IMR-90 (cell line): Measurements from ENCODE around the gene ARHGEF12. TPM values are rescaled to one million over a fixed set of nuclear protein-coding genes. Genes with fewer than 3 reads are reported as not detected.

Source experiments
- ATAC-seq: fragments of 200-7000 bp; cut with Tn5 transposase; 2 replicates; pipeline ENCODE4 v1.9.1; 2020; ENCODE audit warnings: low read depth, mild to moderate bottlenecking, moderate library complexity
- BruUV-seq: library from RNA; stranded (reverse); fragments of 400-500 nt; replicated peaks from 2 replicates; lab custom pipeline; 2021; lab: Mats Ljungman, UMichigan
- CTCF ChIA-PET: fragments of 300-600 bp; formaldehyde crosslinking; extraction: SDS; loops from one replicate; lab custom pipeline; 2021; ENCODE audit warnings: antibody characterized with exemption; lab: Yijun Ruan, JAX
- POLR2A ChIA-PET: fragments of 300-600 bp; sonication (Branson Sonifier 250); formaldehyde crosslinking; loops from one replicate; lab custom pipeline; 2022; ENCODE audit warnings: antibody characterized with exemption; ENCODE audit not compliant: unreplicated experiment; lab: Charles Lee
- DNase-seq: peaks from one replicate; pipeline ENCODE4 v3.0.0; 2013
- H2AFZ ChIP-seq: replicated peaks from 2 replicates; pipeline ENCODE3; 2013; ENCODE audit warnings: low read length, mild to moderate bottlenecking; ENCODE audit not compliant: poor library complexity
- H2AK5ac ChIP-seq: 2 replicates; pipeline ENCODE4 v1.6.1; 2013; ENCODE audit warnings: low read depth, low read length, inconsistent platforms
- H2AK9ac ChIP-seq: replicated peaks from 2 replicates; pipeline ENCODE3; 2013; ENCODE audit warnings: mild to moderate bottlenecking, low read depth, low read length, moderate library complexity; ENCODE audit not compliant: poor library complexity
- H2BK120ac ChIP-seq: 2 replicates; pipeline ENCODE4 v1.6.1; 2013; ENCODE audit warnings: low read depth, low read length, inconsistent platforms
- H2BK15ac ChIP-seq: 3 replicates; pipeline ENCODE4 v1.6.1; 2013; ENCODE audit warnings: low read depth, low read length, inconsistent platforms
- H2BK20ac ChIP-seq: 2 replicates; pipeline ENCODE4 v1.6.1; 2013; ENCODE audit warnings: low read depth, mild to moderate bottlenecking, inconsistent platforms, low read length, moderate library complexity
- H2BK5ac ChIP-seq: 2 replicates; pipeline ENCODE4 v1.6.1; 2013; ENCODE audit warnings: mild to moderate bottlenecking, low read depth, low read length, inconsistent platforms; ENCODE audit not compliant: poor library complexity, severe bottlenecking
- H3K14ac ChIP-seq: replicated peaks from 2 replicates; pipeline ENCODE4 v1.6.1; 2013; ENCODE audit warnings: low read depth, low read length, inconsistent platforms
- H3K18ac ChIP-seq: 2 replicates; pipeline ENCODE4 v1.6.1; 2013; ENCODE audit warnings: low read depth, low read length, control low read depth
- H3K23ac ChIP-seq: 2 replicates; pipeline ENCODE4 v1.6.1; 2013; ENCODE audit warnings: low read depth, low read length, inconsistent platforms
- H3K27ac ChIP-seq: 2 replicates; pipeline ENCODE4 v1.5.1; 2013; ENCODE audit warnings: mild to moderate bottlenecking, control low read depth, low read length; ENCODE audit not compliant: insufficient read depth
- H3K27me3 ChIP-seq: 2 replicates; pipeline ENCODE4 v1.6.1; 2013; ENCODE audit warnings: low read length; ENCODE audit not compliant: control insufficient read depth, insufficient read depth
- H3K36me3 ChIP-seq: 2 replicates; pipeline ENCODE4 v1.6.1; 2013; ENCODE audit warnings: low read length, mixed read lengths; ENCODE audit not compliant: control insufficient read depth, insufficient read depth
- H3K4ac ChIP-seq: 2 replicates; pipeline ENCODE4 v1.6.1; 2013; ENCODE audit warnings: low read depth, low read length, inconsistent platforms
- H3K4me1 ChIP-seq: 2 replicates; pipeline ENCODE4 v1.6.1; 2013; ENCODE audit warnings: low read length, mixed read lengths; ENCODE audit not compliant: control insufficient read depth, insufficient read depth
- H3K4me2 ChIP-seq: 2 replicates; pipeline ENCODE4 v1.6.1; 2013; ENCODE audit warnings: low read depth, mild to moderate bottlenecking, control low read depth, low read length, moderate library complexity
- H3K4me3 ChIP-seq: 2 replicates; pipeline ENCODE4 v1.5.1; 2013; ENCODE audit warnings: low read depth, mild to moderate bottlenecking, control low read depth, low read length, moderate library complexity; ENCODE audit not compliant: insufficient read depth
- H3K56ac ChIP-seq: 2 replicates; pipeline ENCODE4 v1.6.1; 2013; ENCODE audit warnings: low read length, inconsistent platforms; ENCODE audit not compliant: insufficient read depth; ENCODE audit errors: extremely low read depth
- H3K79me1 ChIP-seq, 2 experiments: 2 replicates each; pipeline ENCODE4 v1.6.1; 2013; ENCODE audit warnings: low read length in 2 of 2, inconsistent platforms in 1 of 2, low read depth in 1 of 2
- H3K9ac ChIP-seq: 2 replicates; pipeline ENCODE4 v1.6.1; 2013; ENCODE audit warnings: low read depth, low read length, control low read depth
- H3K9me1 ChIP-seq: 2 replicates; pipeline ENCODE4 v1.6.1; 2013; ENCODE audit warnings: low read length, inconsistent platforms; ENCODE audit not compliant: insufficient read depth
- H3K9me3 ChIP-seq: 2 replicates; pipeline ENCODE4 v1.6.1; 2013; ENCODE audit warnings: low read length; ENCODE audit not compliant: control insufficient read depth, insufficient read depth
- H4K20me1 ChIP-seq: 2 replicates; pipeline ENCODE4 v1.6.1; 2013; ENCODE audit warnings: low read length, inconsistent platforms; ENCODE audit not compliant: insufficient read depth
- H4K5ac ChIP-seq: 2 replicates; pipeline ENCODE4 v1.6.1; 2013; ENCODE audit warnings: mild to moderate bottlenecking, low read depth, low read length, control low read depth
- H4K8ac ChIP-seq, 2 experiments: 2 replicates each; pipeline ENCODE4 v1.6.1; 2013; ENCODE audit warnings: low read depth in 2 of 2, low read length in 2 of 2, control low read depth in 1 of 2, inconsistent platforms in 1 of 2
- H4K91ac ChIP-seq: 2 replicates; pipeline ENCODE4 v1.6.1; 2013; ENCODE audit warnings: low read depth, low read length, inconsistent platforms; ENCODE audit not compliant: insufficient read depth
- MAFK ChIP-seq: IDR thresholded peaks from 2 replicates; pipeline ENCODE4 v1.6.1; 2012; ENCODE audit warnings: low read depth, low read length, improper control_type of control experiment
- RAD21 ChIP-seq: IDR thresholded peaks from 2 replicates; pipeline ENCODE4 v1.6.1; 2012; ENCODE audit warnings: low read length, improper control_type of control experiment
- RCOR1 ChIP-seq: IDR thresholded peaks from 2 replicates; pipeline ENCODE4 v1.6.1; 2012; ENCODE audit warnings: mild to moderate bottlenecking, low read length, improper control_type of control experiment; ENCODE audit not compliant: insufficient replicate concordance
- WGBS, 2 experiments: methylation state at CpG; one replicate each; pipeline versions ENCODE4 v1.1.5 to v1.1.7; 2013; ENCODE audit warnings: missing lambda C conversion rate in 2 of 2; ENCODE audit not compliant: insufficient read length in 1 of 2; ENCODE audit errors: extremely low coverage in 2 of 2; 5-methylcytosine and 5-hydroxymethylcytosine counted together
- dilution Hi-C: fragments of 300-500 bp; cut with HindIII; formaldehyde crosslinking; loops from one replicate; pipeline ENCODE4 v1.14.3; 2018; ENCODE audit warnings: low sequenced_read_pairs; ENCODE audit not compliant: unreplicated experiment
- in situ Hi-C: fragments of 300-500 bp; cut with MboI; formaldehyde crosslinking; loops from 3 replicates; pipeline ENCODE4 v1.14.3; 2019; ENCODE audit warnings: low sequenced_read_pairs, inconsistent platforms, mixed read lengths
- intact Hi-C: fragments of 100-400 bp; cut with micrococcal nuclease; formaldehyde crosslinking; loops from 2 replicates; pipeline ENCODE4 v1.10.0; 2022
- polyA plus RNA-seq, 3 experiments: library from polyadenylated mRNA; depleted of rRNA; stranded (reverse); fragments of >200 nt; gene quantifications; 2 replicates each; pipeline ENCODE4 v1.2.3, GENCODE V29; 2012; ENCODE audit warnings: low replicate concordance in 1 of 3
- total RNA-seq: library from RNA; depleted of rRNA; stranded (reverse); fragments of >200 nt; gene quantifications from 2 replicates; pipeline ENCODE4 v1.2.3, GENCODE V29; 2012

Gene ARHGEF12
- total and polyA plus RNA-seq, 2 of the 4 experiments (the other 2 are of a cell fraction) = 25.5 to 115 TPM

DNA sequence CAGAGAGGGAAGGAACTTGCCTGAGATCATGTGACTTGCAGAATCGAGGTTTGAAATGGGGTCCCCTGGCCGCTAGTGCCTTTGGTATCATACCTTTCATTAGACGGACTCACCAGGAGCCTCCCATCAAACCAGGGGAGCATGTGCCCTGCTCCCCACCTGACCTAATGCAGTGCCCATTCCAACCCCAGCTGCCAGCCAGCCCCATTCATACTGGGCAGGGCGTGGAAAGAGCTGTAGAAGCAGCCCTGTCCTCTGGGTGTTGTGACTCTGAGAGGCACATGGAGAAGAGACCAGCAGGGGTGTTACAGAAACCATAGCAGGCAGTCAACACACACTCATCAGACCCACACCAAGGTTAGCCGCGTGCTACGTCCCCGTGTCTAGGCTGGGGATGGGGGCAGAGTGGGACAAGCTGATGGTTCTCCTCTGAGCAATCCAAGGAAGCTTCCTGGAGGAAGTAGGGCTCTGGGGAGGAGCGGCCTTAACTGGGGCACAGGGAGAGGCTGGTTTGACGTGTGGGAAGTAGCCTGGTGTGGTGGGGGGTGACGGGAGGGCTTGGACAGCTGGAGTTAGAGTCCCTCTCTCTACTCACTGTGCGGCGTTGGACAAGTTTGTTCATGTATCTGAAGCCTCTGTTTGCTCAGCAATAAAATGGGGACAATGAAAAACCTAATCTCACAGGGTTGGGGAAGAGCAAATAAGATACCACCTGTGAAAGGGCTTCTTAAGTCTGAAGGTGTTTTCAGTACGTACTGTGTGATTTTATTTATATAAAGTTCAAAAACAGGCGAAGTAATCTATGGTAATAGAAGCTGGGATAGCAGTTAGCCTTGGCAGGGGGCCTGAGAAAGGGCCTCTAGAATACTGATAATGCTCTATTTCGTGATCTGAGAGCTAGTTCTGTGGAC is 189.3 kb downstream of the ARHGEF12 start (continued):
- TF ChIP-seq RCOR1 = no peak

- Histone ChIP-seq H3K4me3 (no peak overlapping the region), H3K36me3 (no peaks in the 10 kb centered on the region), H3K27ac (no peak overlapping the region), H3K18ac (no peak overlapping the region), H2BK120ac (no peak overlapping the region), H3K79me1 (no peaks in the 10 kb centered on the region), H4K91ac (no peak overlapping the region), H4K5ac (no peak overlapping the region), H4K8ac (no peak overlapping the region), H3K4me1 (peaks cover 6% of the 10 kb centered on the region; the same call in 1 of the 2 replicates), H2BK5ac (no peak overlapping the region), H3K9ac (no peak overlapping the region), H3K56ac (no peak overlapping the region), H2AFZ (no peak overlapping the region), H3K23ac (no peak overlapping the region), H2AK5ac (no peak overlapping the region), H2BK20ac (no peak overlapping the region), H3K9me1 (peaks cover 2% of the 10 kb centered on the region; the same call in 1 of the 2 replicates), H3K14ac (no peak overlapping the region), H3K4me2 (no peak overlapping the region), H4K20me1 (no peaks in the 10 kb centered on the region), H2BK15ac (no peak overlapping the region), H2AK9ac (no peak overlapping the region), H3K27me3 (peaks cover 2% of the 10 kb centered on the region; the same call in 1 of the 2 replicates), H3K9me3 (no peaks in the 10 kb centered on the region), H3K4ac (no peak overlapping the region)
- dilution Hi-C loops = no loop called here
- ATAC-seq (no peak), DNase-seq (no peak)
- BruUV-seq = no TSS peak
- no peak for TF ChIP-seq MAFK
- no peak for TF ChIP-seq RCOR1
- no peak for TF ChIP-seq RAD21
- CTCF ChIA-PET = no interaction called here
- POLR2A ChIA-PET = no interaction called here
- in situ Hi-C loops = no loop called here
- no CpG with 5 or more reads among the region's 10 CpGs for WGBS, 2 experiments
- intact Hi-C loops = no loop called here
These were observed 190.0 kb downstream of the ARHGEF12 start for GRCh38 chr11:120526241-120526640.
